Stimulated activated CD4-positive, alpha-beta T cell treated with anti-CD3 and anti-CD28 coated beads, Interleukin-12 subunit alpha, Interleukin-12 subunit beta, amount 100 ng/mL, for 48 hours (primary cell): Measurements from ENCODE around the gene CARMIL3.

ENCODE experiments used
- DNase-seq, 3 donors: peaks; one replicate each; pipeline ENCODE4 v3.0.0-alpha.2; 2020; ENCODE audit warnings: low read depth in 2 of 3, low spot score in 1 of 3

CARMIL3 gene

GRCh38 chr14:24113801-24114531 is 62.2 kb downstream of the CARMIL3 start:
- DNase-seq = peak; percentile 68 to 83 (median 78)

- peak; percentile 95 to 98 (median 98) for DNase-seq
These were observed 63.0 kb downstream of the CARMIL3 start, which contains the start of the genes DCAF11 and NRL for GRCh38 chr14:24114532-24115421. DCAF11 (plus strand) TSS chr14:24114777; CDS start chr14:24115595, 818 bp downstream. NRL (minus strand) TSS chr14:24114949; CDS start chr14:24082848, 32,101 bp downstream.

GRCh38 chr14:24115422-24116127 is 63.8 kb downstream of the CARMIL3 start:
- DNase-seq = no peak

- no peak for DNase-seq
These were observed 64.5 kb downstream of the CARMIL3 start for GRCh38 chr14:24116128-24116814.

- no peak for DNase-seq
These were observed 65.4 kb downstream of the CARMIL3 start for GRCh38 chr14:24117179-24117578.
